ENCODE results near the gene ZFP90.
A peak's percentile ranks its signal among the peaks of the same experiment; 100 is the strongest.

- TF ChIP-seq CTCF (tag by site-specific recombination; IDR thresholded peaks at IDR 0.05) (peak; percentile 90), KLF16 (tag by site-specific recombination; IDR thresholded peaks at IDR 0.05) (no peak), ZFP37 (tag by site-specific recombination; IDR thresholded peaks at IDR 0.05) (no peak), ZNF175 (tag by site-specific recombination; IDR thresholded peaks at IDR 0.05) (no peak)
Measured at GRCh38 chr16:68590201-68590994, 51.3 kb downstream of the ZFP90 start.

Measured in HEK293 (cell line).